H1 (cell line): ENCODE results near the gene KLF7.

Experiments
- CREB1 ChIP-seq: IDR thresholded peaks from 2 replicates; pipeline ENCODE4 v1.6.1; 2012; ENCODE audit warnings: inconsistent platforms
- EP300 ChIP-seq, 2 experiments: IDR thresholded peaks; 1 replicate in 1 of 2; 2 replicates in 1 of 2; pipeline ENCODE4 v1.6.1; 2011 to 2012; ENCODE audit warnings: low read depth in 2 of 2, low read length in 2 of 2, mild to moderate bottlenecking in 2 of 2, borderline replicate concordance in 1 of 2, inconsistent platforms in 1 of 2, moderate library complexity in 1 of 2
- EZH2 ChIP-seq: fragments of 200-600 bp; sonication (generic); IDR thresholded peaks from 2 replicates; pipeline ENCODE4 v1.7.1; 2012; ENCODE audit warnings: low read depth, mild to moderate bottlenecking, moderate library complexity, low read length, inconsistent platforms; ENCODE audit not compliant: severe bottlenecking
- GTF2F1 ChIP-seq: IDR thresholded peaks from 2 replicates; pipeline ENCODE4 v1.6.1; 2012; ENCODE audit warnings: low read depth, low read length, improper control_type of control experiment, borderline replicate concordance
- JUN ChIP-seq: IDR thresholded peaks from 2 replicates; pipeline ENCODE4 v1.6.1; 2011; ENCODE audit warnings: low read depth, mild to moderate bottlenecking, improper control_type of control experiment, low read length
- NRF1 ChIP-seq: IDR thresholded peaks from 2 replicates; pipeline ENCODE4 v1.6.1; 2011; ENCODE audit warnings: mild to moderate bottlenecking, low read depth, low read length, improper control_type of control experiment
- POLR2A ChIP-seq, 2 experiments: IDR thresholded peaks; 1 replicate in 1 of 2; 2 replicates in 1 of 2; pipeline ENCODE4 v1.6.1; 2011; ENCODE audit warnings: low read depth in 2 of 2, low read length in 2 of 2, mild to moderate bottlenecking in 2 of 2; ENCODE audit errors: control extremely low read depth in 1 of 2
- RAD21 ChIP-seq, 2 experiments: IDR thresholded peaks in 1 of 2; conservative IDR thresholded peaks in 1 of 2; 2 replicates each; pipeline ENCODE4 v1.6.1; 2011; ENCODE audit warnings: low read depth in 2 of 2, low read length in 2 of 2, improper control_type of control experiment in 1 of 2, inconsistent platforms in 1 of 2, mild to moderate bottlenecking in 1 of 2, moderate library complexity in 1 of 2
- RFX5 ChIP-seq: IDR thresholded peaks from 2 replicates; pipeline ENCODE4 v1.6.1; 2011; ENCODE audit warnings: low read depth, low read length, improper control_type of control experiment, borderline replicate concordance
- SIN3A ChIP-seq, 2 experiments: IDR thresholded peaks in 1 of 2; conservative IDR thresholded peaks in 1 of 2; 2 replicates each; pipeline ENCODE4 v1.6.1; 2011 to 2012; ENCODE audit warnings: low read length in 2 of 2, improper control_type of control experiment in 1 of 2, low read depth in 1 of 2, mild to moderate bottlenecking in 1 of 2
- SRF ChIP-seq: IDR thresholded peaks from 2 replicates; pipeline ENCODE4 v1.6.1; 2011; ENCODE audit warnings: mild to moderate bottlenecking, low read depth, low read length, moderate library complexity
- TF ChIP-seq, protein P1 (sequence below), 3 experiments: IDR thresholded peaks; 1 replicate in 2 of 3; 2 replicates in 1 of 3; pipeline versions ENCODE4 v1.5.1 to v1.6.1; 2011; ENCODE audit warnings: low read length in 3 of 3, mild to moderate bottlenecking in 3 of 3, inconsistent platforms in 2 of 3, low read depth in 1 of 3, moderate library complexity in 1 of 3; ENCODE audit not compliant: insufficient read depth in 1 of 3; ENCODE audit errors: control extremely low read depth in 1 of 3

DNA sequence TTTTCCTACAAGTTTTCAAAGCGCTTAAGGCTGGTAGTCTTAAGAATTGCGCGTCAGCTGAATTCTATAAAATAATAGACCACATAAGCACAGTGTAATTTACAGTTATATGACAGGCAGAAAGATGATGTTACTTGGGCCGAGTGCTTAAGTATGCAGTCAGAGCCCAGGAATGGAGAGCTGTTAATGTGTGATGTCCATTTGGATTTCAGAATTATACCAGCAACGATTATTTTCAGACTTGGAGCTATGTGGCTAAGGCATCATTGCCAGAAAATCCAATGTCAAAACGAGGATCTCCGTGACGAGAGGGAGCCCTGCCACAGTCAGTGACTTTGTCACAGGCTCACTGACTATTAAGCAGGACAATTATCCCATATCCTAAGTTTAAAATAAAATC is 3.4 kb downstream of the KLF7 start:
- TF ChIP-seq NRF1 (no peak), EP300 (IDR thresholded peaks at IDR 0.05; ENCODE audit: borderline replicate concordance in 1 of 2, low read depth in 2 of 2, low read length in 2 of 2) (no peak), POLR2A (IDR thresholded peaks at IDR 0.05; ENCODE audit: control extremely low read depth in 1 of 2, low read depth in 2 of 2, low read length in 2 of 2) (no peak), EZH2 (no peak), RFX5 (no peak), GTF2F1 (no peak), SRF (no peak), JUN (no peak), SIN3A (conservative IDR thresholded peaks at IDR 0.05 in 1 of 2, IDR thresholded peaks at IDR 0.05 in 1 of 2; ENCODE audit: low read depth in 1 of 2, low read length in 2 of 2) (no peak), RAD21 (IDR thresholded peaks at IDR 0.05 in 1 of 2, conservative IDR thresholded peaks at IDR 0.05 in 1 of 2; ENCODE audit: low read depth in 2 of 2, low read length in 2 of 2) (no peak), CREB1 (no peak)
- TF ChIP-seq, protein P1, sequence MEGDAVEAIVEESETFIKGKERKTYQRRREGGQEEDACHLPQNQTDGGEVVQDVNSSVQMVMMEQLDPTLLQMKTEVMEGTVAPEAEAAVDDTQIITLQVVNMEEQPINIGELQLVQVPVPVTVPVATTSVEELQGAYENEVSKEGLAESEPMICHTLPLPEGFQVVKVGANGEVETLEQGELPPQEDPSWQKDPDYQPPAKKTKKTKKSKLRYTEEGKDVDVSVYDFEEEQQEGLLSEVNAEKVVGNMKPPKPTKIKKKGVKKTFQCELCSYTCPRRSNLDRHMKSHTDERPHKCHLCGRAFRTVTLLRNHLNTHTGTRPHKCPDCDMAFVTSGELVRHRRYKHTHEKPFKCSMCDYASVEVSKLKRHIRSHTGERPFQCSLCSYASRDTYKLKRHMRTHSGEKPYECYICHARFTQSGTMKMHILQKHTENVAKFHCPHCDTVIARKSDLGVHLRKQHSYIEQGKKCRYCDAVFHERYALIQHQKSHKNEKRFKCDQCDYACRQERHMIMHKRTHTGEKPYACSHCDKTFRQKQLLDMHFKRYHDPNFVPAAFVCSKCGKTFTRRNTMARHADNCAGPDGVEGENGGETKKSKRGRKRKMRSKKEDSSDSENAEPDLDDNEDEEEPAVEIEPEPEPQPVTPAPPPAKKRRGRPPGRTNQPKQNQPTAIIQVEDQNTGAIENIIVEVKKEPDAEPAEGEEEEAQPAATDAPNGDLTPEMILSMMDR (IDR thresholded peaks at IDR 0.05; ENCODE audit: control extremely low read depth in 1 of 3, insufficient read depth in 1 of 3, low read depth in 1 of 3, low read length in 3 of 3), result no peak
